Ectodermal cell (in vitro differentiated cells): Measurements from ENCODE around the gene ZBED3.
"Not testable (repeated sequence)": the region's sequence is repeated elsewhere in the genome, so short reads cannot be mapped to it uniquely, and the experiment has no call there.

Source experiments
- H3K27ac ChIP-seq: 2 replicates; pipeline ENCODE4 v1.7.0; 2013; ENCODE audit warnings: mild to moderate bottlenecking, low read depth, low read length; ENCODE audit not compliant: insufficient read depth, poor library complexity, severe bottlenecking
- H3K27me3 ChIP-seq: 2 replicates; pipeline ENCODE4 v1.7.0; 2013; ENCODE audit warnings: mild to moderate bottlenecking, low read length; ENCODE audit not compliant: insufficient read depth, control insufficient read depth, poor library complexity, severe bottlenecking
- H3K36me3 ChIP-seq: one replicate; pipeline ENCODE4 v1.7.0; 2013; ENCODE audit warnings: low read length; ENCODE audit not compliant: control insufficient read depth, insufficient read depth
- H3K4me1 ChIP-seq: one replicate; pipeline ENCODE4 v1.7.0; 2013; ENCODE audit warnings: low read length; ENCODE audit not compliant: control insufficient read depth, insufficient read depth
- H3K4me3 ChIP-seq: 2 replicates; pipeline ENCODE4 v1.7.0; 2013; ENCODE audit warnings: low read depth, low read length, control low read depth; ENCODE audit not compliant: insufficient read depth
- H3K9me3 ChIP-seq: 2 replicates; pipeline ENCODE4 v1.7.0; 2013; ENCODE audit warnings: mild to moderate bottlenecking, low read length, moderate library complexity; ENCODE audit not compliant: control insufficient read depth
- WGBS, 2 experiments: methylation state at CpG; one replicate each; pipeline ENCODE4 v1.1.7; 2013; ENCODE audit warnings: missing lambda C conversion rate in 2 of 2; 5-methylcytosine and 5-hydroxymethylcytosine counted together

The ZBED3 gene

DNA sequence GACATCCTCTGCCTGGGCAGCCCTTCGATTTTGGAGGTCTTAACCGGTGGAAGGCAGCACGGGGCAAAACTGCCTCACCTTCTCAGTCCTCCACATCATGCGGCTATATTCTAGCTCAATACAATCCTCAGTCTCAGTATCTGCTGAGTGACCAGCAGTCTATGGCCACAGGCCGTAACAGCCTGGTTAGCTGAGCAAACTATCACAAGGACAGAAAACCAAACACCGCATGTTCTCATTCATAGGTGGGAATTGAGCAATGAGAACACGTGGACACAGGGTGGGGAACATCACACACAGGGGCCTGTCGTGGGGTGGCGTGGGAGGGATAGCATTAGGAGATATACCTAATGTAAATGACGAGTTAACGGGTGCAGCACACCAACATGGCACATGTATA is 6.6 kb downstream of the ZBED3 start:
- H3K27me3 ChIP-seq: peaks cover 12% of the 10 kb centered on the region
- 91 to 92% methylated on average over 11 of the region's 11 CpGs for WGBS, 2 experiments
- not testable (repeated sequence) for H3K9me3 ChIP-seq, H3K4me1 ChIP-seq, H3K36me3 ChIP-seq, H3K4me3 ChIP-seq, H3K27ac ChIP-seq

- no peaks in the 10 kb centered on the region for H3K4me1 ChIP-seq
- H3K27ac ChIP-seq: no peak overlapping the region
- 17% methylated on average over 10 to 12 of the region's 12 CpGs for WGBS, 2 experiments
- no peaks in the 10 kb centered on the region for H3K36me3 ChIP-seq
- H3K9me3 ChIP-seq: no peaks in the 10 kb centered on the region
- H3K4me3 ChIP-seq: peak overlapping the region; percentile 48
- peaks cover 12% of the 10 kb centered on the region for H3K27me3 ChIP-seq
Measured at GRCh38 chr5:77077829-77078176, 9.3 kb downstream of the ZBED3 start.

GRCh38 chr5:77076961-77077828 is 9.9 kb downstream of the ZBED3 start:
- Histone ChIP-seq H3K27me3 (peaks cover 12% of the 10 kb centered on the region), H3K9me3 (no peaks in the 10 kb centered on the region), H3K36me3 (no peaks in the 10 kb centered on the region), H3K4me1 (no peaks in the 10 kb centered on the region), H3K27ac (no peak overlapping the region), H3K4me3 (peak overlapping the region; percentile 48)
- 3% methylated on average over 105 of the region's 105 CpGs for WGBS, 2 experiments

- WGBS, 2 experiments: 94% methylated on average over 4 of the region's 4 CpGs
- H3K27me3 ChIP-seq: peaks cover 12% of the 10 kb centered on the region
- no peak overlapping the region for H3K27ac ChIP-seq
- no peaks in the 10 kb centered on the region for H3K9me3 ChIP-seq
- H3K4me3 ChIP-seq: no peak overlapping the region
- no peaks in the 10 kb centered on the region for H3K4me1 ChIP-seq
- H3K36me3 ChIP-seq: no peaks in the 10 kb centered on the region
Measured at GRCh38 chr5:77074745-77075144, 12.3 kb downstream of the ZBED3 start.

GRCh38 chr5:77073667-77074066 is 13.4 kb downstream of the ZBED3 start:
- Histone ChIP-seq H3K27ac (no peak overlapping the region), H3K4me3 (no peak overlapping the region), H3K27me3 (peaks cover 10% of the 10 kb centered on the region), H3K9me3 (no peaks in the 10 kb centered on the region), H3K36me3 (no peaks in the 10 kb centered on the region), H3K4me1 (no peaks in the 10 kb centered on the region)
- WGBS, 2 experiments: 85 to 88% methylated on average over 2 of the region's 2 CpGs

DNA sequence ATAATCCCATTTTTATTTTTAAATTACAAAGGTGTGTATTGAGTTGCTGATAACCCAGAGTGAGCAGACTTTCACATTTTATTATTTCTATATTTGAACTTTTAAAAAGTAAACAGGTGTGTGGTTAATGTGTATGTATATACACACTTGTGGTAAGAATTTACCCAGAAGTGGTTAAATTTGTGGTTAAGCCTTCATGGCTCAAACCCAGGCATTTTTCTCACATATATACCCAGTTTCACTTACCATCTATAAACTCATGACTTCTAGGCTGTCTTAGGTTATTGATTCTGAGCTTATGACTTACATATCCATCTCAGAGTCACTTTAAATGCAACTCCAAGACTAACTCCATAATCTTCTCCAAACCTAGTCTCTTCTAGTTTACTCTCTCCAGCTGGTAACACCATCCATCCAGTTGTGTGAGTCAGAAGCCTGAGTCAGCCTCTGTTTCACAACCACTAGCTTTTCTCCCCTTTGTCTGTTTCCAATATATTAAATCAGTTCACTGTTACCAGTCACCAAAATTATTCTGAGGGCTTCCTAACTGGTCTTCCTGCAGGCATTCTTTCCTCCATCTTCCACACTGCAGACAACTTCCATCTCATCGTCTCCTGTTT is 20.2 kb downstream of the ZBED3 start:
- Histone ChIP-seq H3K9me3 (no peaks in the 10 kb centered on the region), H3K4me1 (no peaks in the 10 kb centered on the region), H3K27me3 (no peaks in the 10 kb centered on the region), H3K4me3 (no peak overlapping the region), H3K27ac (no peak overlapping the region), H3K36me3 (peaks cover 11% of the 10 kb centered on the region)
- 84 to 88% methylated on average over 1 of the region's 1 CpG for WGBS, 2 experiments

DNA sequence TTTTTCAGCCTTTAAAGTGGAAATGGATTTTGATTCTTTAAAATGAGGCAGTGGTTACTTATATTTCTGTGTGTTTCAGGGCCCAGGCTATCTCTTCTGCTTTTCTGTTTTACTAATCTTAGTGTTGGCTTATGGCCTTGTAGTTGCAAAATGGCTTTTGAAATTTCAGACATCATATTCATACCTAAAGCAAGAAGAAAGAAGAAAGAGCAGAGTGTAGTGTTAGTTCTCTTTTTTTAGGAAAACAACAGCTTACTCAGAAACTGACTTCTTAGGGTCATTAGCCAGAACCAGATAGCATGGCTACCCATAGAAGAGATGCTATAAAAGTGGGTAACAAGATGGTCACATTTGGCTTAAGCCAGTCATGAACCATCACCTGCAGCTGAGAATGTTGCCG is 20.9 kb downstream of the ZBED3 start:
- Histone ChIP-seq H3K27me3 (no peaks in the 10 kb centered on the region), H3K4me3 (no peak overlapping the region), H3K27ac (no peak overlapping the region), H3K36me3 (peaks cover 17% of the 10 kb centered on the region), H3K4me1 (no peaks in the 10 kb centered on the region), H3K9me3 (no peaks in the 10 kb centered on the region)
- WGBS, 2 experiments: 96 to 98% methylated on average over 1 of the region's 1 CpG

- H3K9me3 ChIP-seq: no peaks in the 10 kb centered on the region
- no peak overlapping the region for H3K27ac ChIP-seq
- H3K4me1 ChIP-seq: no peaks in the 10 kb centered on the region
- no peaks in the 10 kb centered on the region for H3K27me3 ChIP-seq
- 100% methylated on average over 2 of the region's 3 CpGs; no CpG with 5 or more reads in 1 of the 2 experiments for WGBS, 2 experiments
- peaks cover 20% of the 10 kb centered on the region for H3K36me3 ChIP-seq
- no peak overlapping the region for H3K4me3 ChIP-seq
Measured at GRCh38 chr5:77065256-77065655, 21.8 kb downstream of the ZBED3 start.

- no peaks in the 10 kb centered on the region for H3K9me3 ChIP-seq
- H3K27me3 ChIP-seq: no peaks in the 10 kb centered on the region
- peaks cover 26% of the 10 kb centered on the region for H3K36me3 ChIP-seq
- no peak overlapping the region for H3K27ac ChIP-seq
- H3K4me1 ChIP-seq: no peaks in the 10 kb centered on the region
- WGBS, 2 experiments: 95 to 100% methylated on average over 2 of the region's 3 CpGs
- no peak overlapping the region for H3K4me3 ChIP-seq
Measured at GRCh38 chr5:77064040-77064439, 23.0 kb downstream of the ZBED3 start.

DNA sequence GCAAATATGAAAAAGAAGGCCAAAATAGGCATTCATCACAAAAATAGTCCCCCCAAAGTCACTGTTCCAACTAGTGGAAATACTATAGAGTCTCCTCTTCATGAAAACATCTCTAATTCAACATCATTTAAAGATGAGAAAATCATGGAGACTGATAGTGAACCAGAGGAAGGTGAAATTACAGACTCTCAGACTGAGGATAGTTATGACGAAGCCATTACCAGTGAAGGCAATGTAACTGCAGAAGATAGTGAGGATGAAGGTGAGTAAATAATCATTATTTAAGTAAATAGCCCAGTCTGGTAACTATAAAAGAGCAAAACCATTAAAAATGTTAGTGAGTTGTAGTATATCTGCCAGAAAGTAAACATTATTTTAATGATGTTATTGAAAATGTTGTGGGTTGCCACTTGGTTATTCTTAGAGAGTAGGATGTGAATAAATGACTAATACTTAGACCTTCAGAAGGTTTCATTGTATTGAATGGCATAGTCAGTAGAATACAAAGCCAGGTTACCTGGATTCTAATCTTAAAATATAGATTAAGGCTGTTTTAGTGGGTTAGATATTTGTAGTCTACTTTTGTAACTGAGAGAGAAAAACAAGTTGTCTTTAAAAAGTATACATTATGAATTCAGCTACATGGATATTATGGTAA is 40.5 kb downstream of the ZBED3 start:
- H3K4me1 ChIP-seq: no peaks in the 10 kb centered on the region
- 92 to 100% methylated on average over 1 of the region's 1 CpG for WGBS, 2 experiments
- peaks cover 11% of the 10 kb centered on the region for H3K36me3 ChIP-seq
- no peaks in the 10 kb centered on the region for H3K27me3 ChIP-seq
- H3K9me3 ChIP-seq: no peaks in the 10 kb centered on the region
- H3K27ac ChIP-seq: no peak overlapping the region
- no peak overlapping the region for H3K4me3 ChIP-seq
